Activated T-cell treated with anti-CD3 and anti-CD28 coated beads for 4 hours (primary cell): ENCODE measurements around the gene GNAO1.

Source experiments
- DNase-seq: peaks from one replicate; pipeline ENCODE4 v3.0.0-alpha.2; 2020

Gene GNAO1

DNA sequence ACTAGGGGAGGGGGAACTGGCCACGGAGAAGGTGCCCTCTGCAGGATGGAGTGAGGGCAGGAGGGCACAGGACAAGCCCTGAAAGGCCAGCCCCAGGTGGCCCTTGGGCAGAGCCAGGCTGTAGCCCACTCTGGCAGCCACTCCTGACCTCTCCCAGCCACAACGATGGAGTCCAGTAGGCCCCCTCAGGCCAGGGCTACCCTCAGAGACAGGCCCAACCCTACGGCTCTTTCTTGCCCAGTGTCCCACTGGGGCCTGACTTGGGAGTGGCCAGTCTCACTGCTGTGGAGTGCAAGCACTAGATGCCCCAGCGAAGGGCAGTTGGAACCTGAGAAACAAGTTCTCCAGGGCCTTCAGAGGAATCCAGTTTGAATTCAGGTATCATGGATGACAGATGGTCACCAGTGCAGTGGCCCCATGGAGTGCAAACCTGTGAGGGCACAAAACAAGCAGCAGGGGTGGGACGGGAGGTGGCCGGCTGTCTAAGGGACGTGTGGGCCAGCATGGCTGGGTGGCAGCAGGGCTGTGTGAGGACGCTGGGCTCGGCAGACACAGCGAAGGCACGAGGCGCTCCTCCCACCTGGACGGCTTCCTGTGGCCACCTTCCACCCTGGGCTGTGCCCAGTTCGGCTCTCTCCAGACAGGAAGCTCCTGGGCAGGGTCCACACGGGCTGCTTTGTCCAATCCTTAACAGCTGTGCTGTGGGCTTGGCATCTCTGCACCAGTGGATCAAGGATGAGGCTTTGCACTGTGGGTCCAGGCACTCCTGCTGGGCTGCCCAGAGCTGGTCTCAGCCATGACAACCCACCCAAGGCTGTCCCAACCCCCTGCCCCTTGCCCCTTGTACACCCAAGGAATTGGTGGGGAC, 162.0 kb downstream of the GNAO1 start:
- DNase-seq, result no peak

DNA sequence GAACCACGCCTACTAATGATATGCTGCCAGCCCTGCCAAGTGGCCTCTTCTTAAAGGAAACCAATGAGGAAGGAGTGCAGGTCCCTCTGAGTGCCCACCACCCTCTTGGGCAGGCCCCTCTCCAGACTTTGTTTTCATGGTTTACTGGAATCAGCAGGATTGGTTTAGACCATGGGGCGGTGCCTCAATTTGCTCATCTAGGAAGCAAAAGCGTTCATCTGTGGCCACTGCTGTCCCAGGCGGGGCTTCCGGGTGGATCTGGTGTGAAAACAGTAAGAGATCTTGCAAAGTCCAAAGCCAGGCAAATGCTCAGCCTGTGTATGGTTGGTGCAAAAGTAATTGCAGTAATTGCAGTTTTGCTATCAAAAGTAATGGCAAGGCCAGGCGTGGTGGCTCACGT, 162.7 kb downstream of the GNAO1 start:
- DNase-seq, result no peak

GRCh38 chr16:56354746-56355145, 163.5 kb downstream of the GNAO1 start:
- no peak for DNase-seq

- DNase-seq, result no peak
Observed at GRCh38 chr16:56355221-56355620, 163.9 kb downstream of the GNAO1 start.

DNA sequence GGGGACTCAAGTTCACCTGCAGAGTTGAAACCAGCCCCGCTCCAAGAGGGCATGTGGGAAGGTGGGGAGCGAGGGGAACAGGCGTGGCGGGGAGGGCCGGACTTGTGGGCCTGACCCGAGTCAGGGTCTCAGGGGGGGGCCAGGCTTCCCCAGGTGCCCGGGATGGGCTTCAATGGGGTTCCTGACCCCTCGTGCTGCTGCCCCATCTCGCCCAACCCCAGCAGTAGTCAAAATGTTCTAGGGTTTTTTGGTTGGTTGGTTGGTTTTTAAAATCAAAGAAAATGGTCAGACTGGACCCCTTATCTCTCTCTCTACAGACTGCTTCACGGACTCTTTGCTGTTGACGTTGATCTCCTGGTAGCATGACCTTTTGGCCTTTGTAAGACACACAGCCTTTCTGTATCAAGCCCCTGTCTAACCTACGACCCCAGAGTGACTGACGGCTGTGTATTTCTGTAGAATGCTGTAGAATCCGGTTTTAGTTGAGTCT, 164.5 kb downstream of the GNAO1 start:
- DNase-seq, result no peak

- peak; percentile 18 for DNase-seq
Observed at GRCh38 chr16:56356276-56357240, 165.3 kb downstream of the GNAO1 start.

DNA sequence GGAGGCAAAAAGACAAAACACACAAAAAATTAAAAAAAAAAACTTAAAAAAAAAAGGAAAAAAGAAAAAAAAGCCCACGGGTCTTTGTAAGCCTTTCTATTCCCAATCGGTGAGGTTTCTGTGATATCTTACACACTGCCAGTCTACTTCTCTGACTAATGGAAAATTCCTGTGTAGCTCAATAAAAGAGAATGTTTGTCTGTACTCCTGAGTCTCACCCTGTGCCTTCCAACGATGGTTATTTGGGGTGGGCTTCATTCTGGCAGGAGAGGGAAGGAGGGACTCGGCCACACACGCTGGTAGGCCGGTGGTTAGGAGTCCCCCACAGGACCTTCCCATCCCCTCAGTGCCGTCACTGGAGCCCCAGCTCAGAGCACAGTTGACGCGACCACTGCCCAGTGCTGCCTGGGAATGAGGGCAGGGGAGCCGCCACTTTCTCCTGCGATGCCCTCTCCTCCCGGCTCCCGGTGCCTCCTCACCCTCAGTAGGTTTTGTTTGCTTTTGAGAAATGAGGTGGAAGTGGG, 166.0 kb downstream of the GNAO1 start:
- no peak for DNase-seq

GRCh38 chr16:56357765-56358322, 166.6 kb downstream of the GNAO1 start:
- no peak for DNase-seq

GRCh38 chr16:56360117-56361008, 169.1 kb downstream of the GNAO1 start:
- DNase-seq, result no peak

- no peak for DNase-seq
Observed at GRCh38 chr16:56362057-56362655, 170.9 kb downstream of the GNAO1 start.

DNA sequence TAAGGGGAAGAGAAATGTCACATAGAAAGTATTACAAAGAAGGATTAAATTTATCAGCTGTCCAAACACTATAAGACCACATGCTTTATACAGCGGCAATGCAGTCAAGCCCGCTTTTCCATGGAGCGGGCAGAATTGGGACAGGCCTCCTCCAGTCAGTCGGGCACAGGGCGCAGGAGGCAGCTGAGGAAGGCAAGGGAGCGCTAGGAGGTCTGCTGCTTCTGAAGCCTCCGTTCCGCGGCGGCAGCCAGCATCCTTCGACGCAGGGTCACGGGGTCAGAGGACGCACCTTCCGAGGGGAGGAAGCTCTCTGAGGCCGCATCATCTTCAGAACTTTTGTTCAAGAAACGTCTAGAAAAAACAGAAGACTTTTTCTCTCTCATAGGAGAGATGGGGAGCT, 171.4 kb downstream of the GNAO1 start:
- no peak for DNase-seq

GRCh38 chr16:56363181-56363716, 172.0 kb downstream of the GNAO1 start:
- no peak for DNase-seq

DNA sequence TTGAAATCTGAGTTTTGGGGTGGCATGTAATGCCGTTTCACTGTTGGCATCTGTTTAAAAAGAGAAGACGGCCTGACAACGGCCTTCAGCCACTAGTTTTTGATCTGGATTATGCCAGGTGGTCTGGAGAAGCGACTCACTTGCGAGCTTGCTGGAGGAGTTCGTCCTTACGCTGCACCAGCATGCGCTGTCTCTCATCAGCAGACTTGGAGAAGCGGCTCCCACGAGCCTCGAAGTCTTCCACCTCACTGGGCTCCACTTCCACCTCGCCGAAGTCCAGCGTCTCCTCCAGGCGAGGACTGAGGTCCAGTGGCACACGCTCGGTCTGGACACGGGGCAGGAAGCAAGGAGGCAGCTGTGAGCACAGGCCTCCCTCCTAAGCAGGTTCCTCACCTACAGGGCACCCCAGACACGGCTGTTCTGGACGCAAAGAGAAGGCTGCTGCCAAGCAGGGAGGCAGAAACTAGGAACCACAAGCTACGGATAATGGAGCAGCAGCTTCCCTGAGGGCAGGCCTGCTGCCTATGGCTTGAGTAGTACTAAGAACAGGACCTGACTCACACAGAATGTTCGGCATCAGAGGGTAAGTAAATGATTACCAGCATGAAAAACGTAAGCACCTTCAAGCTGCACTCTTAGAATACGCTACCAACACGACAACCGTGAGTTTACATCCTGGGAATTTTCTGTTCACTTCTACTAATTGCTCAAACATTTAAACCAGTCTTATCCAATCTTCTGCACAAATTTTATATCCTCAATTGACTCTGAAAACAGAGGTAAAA, 172.7 kb downstream of the GNAO1 start:
- DNase-seq, result no peak

DNA sequence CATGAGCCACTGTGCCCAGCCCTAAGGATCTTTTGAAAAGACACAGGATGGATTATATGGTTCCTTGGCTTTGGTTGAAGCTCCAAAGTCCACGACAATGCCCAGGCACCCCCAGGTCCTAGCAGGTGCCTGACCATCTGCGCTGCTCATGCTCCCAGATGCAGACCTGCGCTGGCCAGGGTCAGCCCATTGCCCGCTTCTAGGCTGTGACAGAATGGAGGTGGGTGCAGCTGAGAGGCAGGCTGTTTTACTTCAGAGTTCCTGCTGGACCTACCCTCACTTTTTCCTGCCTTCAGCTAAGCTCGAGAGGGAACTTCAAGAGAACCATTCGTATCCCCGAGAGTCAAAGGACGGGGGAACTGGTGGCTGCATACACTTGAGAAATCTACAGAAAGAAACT, 173.6 kb downstream of the GNAO1 start:
- no peak for DNase-seq

GRCh38 chr16:56365552-56365951, 174.3 kb downstream of the GNAO1 start:
- DNase-seq, result no peak

DNA sequence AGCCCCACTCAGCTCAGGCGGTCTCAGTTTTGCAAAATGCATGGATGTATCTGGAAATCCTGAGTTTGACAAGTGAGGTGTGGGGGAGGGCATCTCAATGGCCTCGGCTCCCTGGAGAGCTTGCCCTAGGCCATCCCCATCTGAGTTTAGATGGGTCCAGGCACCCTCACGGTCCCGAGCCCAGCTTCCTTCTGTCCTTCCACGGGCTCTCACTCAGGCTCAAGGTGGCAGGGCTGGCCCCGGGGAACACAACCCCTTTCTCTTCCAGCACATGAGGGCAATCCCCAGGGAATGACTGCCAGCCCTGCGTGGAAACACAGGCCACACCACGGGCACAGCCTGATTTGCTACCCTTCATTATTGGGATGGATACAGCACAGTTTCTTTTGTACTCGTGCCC, 175.7 kb downstream of the GNAO1 start:
- DNase-seq, result no peak

DNA sequence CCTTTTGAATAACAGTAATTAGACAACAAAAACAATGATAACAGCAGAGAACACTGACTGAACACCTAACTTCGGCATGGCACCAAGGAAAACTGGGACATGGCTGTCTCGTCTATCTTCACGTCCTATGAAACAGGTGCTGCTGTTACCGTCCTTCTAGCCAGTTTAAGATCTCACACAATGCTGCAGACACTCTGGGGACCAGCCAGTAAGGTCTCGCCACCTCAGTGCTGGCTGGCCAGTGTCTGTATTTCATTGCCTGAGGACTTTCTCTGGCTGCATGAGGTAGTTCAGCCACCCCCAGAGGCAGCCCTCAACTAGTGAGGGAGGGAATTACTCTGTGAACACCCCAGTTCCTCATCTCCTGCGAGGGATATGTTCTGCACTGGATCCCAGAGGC, 176.5 kb downstream of the GNAO1 start:
- DNase-seq, result no peak

DNA sequence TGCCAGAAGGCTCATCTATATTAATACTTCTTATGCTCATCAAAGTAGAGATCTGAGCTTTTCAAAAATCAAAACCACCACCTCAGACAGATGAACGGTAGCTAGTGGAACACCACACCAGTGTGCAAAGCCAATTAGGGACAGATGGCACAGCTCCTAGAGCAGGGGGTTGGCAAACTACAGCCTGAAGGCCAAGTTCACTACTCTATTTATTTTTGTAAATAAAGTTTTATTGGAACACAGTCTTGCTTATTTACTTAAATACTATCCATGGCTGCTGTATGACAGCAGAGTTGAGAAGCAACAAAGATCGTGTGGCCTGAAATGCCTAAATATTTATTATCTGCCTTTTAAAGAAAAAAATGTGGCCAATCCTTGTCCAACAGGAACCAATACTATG, 177.3 kb downstream of the GNAO1 start:
- DNase-seq, result no peak

DNA sequence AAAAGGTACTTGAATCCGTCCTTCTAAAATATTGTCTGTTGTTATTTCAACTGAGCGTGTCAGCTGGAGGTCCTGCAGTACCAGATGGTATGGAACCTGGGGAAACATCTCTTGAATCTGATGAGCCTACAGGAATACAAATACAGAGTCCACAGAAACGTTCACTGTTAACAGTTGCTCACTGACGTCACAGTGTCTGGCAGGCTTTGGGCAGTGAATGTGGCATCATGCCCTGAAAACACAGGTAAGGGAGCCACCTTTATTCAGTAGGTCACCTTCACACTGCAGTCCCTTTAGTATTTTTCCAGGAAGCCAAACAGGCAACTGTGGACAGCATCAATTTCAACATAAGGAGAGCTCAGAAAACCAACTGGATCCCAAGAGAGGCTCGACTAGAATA, 177.9 kb downstream of the GNAO1 start:
- DNase-seq, result no peak

GRCh38 chr16:56370185-56370874, 179.0 kb downstream of the GNAO1 start:
- DNase-seq, result no peak
